GM19025 (cell line): ENCODE measurements around the gene CDC25C.
"Not testable (repeated sequence)": the region's sequence is repeated elsewhere in the genome, so short reads cannot be mapped to it uniquely, and the experiment has no call there.

Experiments
- ATAC-seq: cut with Tn5 transposase; IDR thresholded peaks from one replicate; pipeline ENCODE4 v1.9.1; 2021; ENCODE audit warnings: mild to moderate bottlenecking, low read depth, moderate library complexity; ENCODE audit not compliant: unreplicated experiment

The CDC25C gene

DNA sequence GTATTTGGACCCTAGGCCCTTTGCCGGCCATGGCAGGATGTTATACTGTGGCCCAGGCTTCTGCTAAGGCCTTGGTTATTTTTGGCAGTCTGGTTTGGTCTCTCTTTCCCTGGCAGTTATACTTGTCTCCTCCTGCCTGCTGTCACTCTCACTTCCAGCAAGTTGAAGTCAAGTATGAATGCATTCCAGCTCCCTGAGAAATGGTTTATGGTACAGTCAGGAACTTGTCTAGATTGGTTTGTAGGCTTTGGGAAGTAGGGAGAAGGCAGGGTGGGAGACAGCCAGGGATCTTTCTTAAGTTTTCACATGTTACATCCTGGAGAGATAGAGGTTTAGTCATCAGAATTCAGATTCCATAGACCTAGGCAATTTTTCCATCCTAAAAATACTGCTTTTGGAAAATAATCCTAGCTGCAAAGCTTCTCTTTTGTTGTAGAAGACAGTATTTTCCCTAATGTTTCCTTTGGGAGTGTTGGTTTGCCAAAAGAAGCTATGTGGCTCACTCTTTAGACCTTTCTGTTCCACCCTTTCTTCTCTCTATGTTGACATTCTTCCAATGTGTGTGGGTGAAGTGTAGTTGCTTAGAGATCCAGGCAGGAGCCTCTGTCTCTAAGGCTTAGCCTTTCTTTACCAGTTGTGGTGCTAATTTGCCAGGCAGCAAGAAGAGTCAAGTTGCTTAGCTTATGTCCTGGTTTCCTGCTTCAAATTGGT is 18.4 kb upstream of the CDC25C start:
- ATAC-seq: no peak

DNA sequence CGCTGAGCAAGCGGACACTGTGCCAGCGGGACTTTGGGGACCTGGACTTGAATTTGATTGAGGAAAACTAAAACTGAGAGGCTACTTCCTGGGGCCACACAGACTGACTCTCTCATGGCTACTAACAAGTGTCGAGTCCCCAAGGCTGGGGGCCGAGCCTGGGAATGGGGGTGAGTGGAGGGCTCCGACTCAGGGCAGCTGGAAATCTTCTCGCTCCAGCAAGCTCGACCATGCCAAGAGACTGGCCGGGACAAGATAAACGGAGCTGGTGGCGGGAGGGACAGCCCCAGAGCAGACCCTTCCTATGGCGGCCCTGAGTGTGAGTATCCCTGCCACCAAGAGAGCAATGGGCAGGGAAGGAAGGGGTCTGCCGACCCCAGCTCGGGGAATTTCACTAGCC is 15.3 kb upstream of the CDC25C start:
- ATAC-seq: no peak

DNA sequence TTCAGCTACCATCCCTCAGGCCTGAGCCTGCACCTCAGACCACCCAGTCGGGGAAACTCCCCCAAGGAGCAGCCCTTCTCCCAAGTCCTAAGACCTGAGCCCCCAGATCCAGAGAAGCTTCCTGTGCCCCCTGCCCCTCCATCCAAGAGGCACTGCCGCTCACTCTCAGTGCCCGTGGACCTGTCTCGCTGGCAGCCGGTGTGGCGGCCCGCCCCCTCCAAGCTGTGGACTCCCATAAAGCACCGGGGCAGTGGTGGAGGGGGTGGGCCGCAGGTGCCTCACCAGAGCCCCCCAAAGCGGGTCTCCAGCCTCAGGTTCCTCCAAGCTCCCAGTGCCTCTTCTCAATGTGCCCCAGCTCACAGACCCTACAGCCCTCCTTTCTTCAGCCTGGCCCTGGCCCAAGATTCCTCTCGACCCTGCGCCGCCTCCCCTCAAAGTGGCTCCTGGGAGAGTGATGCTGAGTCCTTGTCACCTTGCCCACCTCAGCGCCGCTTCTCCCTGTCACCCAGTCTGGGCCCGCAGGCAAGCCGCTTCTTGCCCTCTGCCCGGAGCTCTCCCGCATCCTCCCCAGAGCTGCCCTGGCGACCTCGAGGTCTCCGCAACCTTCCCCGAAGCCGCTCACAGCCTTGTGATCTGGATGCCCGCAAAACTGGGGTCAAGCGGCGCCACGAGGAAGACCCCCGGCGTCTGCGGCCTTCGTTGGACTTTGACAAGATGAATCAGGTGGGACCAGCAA is 13.5 kb upstream of the CDC25C start:
- ATAC-seq: no peak

DNA sequence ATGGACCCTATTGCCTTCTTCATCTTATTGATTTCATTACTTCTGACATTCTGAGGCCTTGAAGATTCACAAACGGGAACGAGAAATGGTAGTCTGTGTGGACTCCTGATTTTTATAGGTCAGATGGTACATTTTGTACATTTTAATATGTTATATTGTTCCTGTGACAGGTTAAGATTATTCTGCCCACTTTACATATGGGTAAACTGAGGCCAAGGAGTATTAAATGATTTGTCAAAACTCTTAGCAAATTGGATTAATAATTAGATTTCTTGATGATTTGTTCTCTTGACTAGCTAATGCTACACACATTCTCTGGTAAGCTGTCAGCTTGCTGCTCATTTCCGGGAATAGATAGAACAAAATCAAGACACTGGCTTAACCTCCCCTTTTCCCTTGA is 8.4 kb upstream of the CDC25C start:
- ATAC-seq: no peak

DNA sequence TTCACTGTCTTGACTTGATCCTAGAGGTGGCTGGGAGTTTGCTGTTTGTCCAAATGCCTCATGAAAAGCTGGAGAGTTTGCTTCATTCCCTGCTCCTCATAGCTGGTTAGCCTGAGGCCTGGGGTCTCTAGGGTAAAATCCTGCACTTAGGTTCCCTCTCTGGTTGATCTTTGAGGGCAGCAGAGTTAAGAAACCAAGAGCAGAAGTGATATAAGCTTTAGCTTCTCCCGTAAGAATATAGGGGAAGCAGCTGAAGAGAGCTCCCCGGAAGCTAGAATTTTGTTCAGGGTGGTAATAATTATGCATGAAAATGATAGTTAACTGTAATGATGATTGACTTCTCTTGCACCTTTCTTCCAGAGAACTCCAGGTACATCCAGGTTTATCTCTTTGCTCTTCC is 7.9 kb upstream of the CDC25C start:
- ATAC-seq: no peak

DNA sequence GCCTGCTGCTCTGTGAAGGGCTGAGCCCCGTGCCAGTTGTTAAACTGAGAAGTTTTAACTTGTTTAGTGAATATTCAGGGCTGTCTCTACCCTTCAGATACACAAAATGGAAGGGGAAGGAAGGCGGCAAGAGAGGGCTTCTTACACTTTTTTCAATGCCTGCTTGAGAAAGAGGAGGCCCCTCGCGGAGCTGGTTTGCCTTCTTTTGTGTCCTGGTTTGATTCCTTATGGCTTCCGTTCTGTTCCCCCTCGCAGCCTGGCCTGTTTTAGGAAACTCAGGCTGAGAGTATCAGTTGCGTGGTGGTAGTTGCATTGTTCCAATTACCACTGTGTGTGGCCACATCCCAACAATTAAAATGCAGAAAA is 7.5 kb upstream of the CDC25C start:
- no peak for ATAC-seq

DNA sequence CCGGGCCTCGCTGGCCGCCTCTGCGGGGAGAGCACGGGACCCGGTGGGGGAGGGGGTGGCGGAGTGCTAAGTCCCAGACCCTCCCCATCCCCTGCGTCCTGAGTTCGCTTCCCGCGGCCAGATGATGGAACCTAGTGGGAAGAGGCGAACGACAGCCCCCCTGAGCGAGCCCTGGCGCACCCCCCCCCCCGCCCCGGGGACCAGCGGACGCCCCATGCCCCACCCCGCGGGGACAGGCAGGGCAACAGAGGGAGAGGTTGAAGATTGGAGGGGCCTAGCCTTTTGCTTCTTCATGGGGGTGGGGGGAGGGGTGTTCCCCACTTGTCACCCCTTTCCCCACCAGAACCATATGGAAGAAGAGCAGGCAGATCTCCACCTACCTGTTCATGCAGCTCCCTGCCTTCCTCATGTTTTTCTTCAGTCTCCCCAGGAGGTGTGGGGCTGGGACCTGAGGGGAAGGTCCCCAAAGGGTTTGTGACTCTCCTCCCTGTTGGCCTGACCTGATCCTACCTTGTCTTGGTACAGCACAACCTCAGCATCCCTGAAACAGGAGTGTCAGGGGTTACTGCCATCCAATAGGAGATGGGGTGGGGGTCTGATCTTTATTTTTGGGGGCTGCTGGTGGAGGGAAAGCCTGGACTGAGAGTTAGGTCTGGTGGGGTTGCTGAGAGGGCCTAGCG is 6.9 kb upstream of the CDC25C start:
- ATAC-seq: no peak

DNA sequence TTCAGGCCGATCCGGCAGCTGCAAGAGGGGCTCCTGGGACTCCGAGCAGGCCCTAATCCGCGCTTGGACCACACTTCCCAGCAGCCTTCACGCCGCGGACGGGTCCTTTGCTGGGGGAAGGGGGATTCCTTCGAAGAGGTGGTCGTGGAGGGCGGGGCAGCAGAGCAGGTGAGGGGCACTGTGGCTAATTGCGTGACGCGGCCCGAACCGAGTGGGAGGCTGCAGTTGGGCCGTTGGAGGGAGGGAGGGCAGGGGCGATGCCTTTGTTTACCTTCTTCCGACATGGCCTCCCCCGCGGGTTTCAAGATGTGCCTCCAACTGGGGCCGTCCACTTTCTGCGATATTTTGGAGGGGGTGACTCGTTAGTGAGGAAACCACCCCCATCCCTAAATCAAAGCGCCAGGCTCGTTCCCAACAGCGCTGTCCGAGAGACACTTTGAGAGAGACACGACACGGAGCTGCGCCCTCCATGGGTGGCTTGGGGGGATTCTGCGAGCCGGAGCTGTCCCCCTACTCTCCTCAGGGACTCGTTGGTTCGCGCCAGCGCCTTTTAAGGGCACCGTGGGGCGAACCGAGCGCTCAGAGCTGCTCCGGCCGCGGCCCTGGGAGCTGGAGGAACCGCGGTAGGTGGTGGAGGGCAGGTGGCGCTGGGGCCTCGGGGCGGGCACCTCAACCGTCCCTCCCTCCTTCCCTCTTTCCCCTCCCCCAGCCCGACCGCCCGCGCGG is 6.2 kb upstream of the CDC25C start, which contains the start of gene FAM53C:
Gene FAM53C (plus strand): TSS at position 582 of the 726 bp plus-strand sequence. CDS start 3,070 bp downstream, outside the sequence.
- peak; percentile 83 for ATAC-seq

DNA sequence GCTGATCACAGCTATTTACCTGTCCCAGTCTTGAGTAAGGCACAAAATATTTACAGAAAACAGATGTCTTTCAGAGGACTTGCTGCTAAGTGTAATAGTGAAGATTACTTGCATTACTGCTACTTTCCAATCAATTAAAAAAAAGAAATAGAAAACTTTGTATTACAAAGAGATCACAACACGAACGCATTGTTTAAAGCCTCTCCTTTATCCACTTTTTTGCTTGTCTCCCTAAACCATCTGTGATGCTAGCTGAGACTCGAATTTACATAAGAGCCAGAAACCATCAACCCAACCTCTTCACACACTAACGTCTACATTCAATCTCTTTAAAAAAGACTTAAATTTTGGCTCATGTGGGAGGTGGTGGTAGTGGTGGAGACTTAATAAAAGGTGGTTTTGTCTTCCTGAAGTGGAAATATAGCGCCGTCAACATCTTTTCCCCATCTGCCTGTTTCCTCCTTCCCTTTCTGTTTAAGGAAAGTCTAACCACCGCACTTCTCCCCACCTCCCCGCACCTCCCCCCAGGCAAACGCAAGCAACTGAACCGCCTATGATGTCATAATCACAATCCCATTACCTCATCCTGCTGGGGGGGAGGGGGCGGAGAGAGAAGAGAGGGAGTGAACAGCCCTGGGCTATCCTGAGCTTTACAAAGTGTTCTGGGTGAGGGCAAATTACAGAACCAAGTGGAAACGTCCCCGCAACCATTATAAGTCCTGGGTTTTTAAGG is 5.5 kb upstream of the CDC25C start:
- peak; percentile 7 for ATAC-seq

DNA sequence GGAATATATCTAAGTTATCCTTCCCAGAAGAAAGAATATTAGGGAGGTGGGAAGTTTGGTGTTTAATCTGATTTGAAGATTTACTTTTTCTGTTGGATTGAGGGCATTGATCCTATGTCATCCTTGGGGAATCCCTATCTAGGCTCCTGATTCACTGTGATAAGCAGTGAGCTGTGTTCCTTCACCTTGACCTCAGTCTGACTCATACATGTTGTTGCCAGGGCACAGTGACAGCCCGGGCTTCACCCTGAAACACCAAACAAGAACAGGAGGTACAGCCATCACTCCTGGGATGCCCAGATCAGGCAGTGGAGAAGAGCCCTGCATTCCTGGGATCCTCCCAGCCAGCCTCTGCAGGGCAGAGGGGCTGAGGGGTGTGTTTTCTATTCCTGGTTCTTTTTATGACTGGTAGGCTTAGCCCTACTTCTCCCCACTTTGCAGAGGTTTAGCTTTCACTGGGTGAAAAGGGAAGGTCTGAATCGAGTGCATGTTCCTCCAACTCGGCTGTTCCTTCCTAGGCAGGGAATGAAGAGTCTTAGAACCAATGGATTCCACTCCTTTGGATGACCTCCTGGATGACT is 3.4 kb upstream of the CDC25C start:
- ATAC-seq: no peak

DNA sequence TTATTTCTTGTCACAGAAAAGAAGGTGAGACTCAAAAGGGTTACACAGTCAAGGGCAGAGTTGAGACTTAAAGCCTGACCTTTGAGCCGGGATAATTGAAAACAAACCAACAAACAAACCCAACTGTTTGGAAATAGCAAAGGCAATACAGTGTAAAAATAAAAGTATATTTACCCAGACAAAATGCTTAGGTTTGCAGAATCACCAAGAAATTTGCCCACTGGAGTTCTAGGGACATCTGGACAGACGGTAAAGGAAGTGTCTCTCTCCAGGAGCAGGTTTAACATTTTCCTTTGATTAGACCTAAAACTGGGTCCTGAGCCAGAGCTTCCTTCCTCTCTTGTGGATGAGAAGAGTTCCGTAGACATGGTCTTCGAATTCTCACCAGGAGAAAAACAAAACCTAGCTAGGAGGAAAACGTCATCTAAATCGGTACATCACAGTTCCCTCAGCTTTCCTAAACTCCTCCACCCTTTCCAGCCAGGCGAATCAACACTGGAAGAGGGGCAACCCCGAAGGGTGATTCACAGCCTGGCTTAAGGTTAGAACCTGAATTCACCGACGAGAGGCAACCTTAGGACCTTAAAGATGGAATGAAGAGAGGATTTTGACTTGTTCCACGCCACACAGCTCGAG is 673 bp downstream of the CDC25C start:
- no peak for ATAC-seq

DNA sequence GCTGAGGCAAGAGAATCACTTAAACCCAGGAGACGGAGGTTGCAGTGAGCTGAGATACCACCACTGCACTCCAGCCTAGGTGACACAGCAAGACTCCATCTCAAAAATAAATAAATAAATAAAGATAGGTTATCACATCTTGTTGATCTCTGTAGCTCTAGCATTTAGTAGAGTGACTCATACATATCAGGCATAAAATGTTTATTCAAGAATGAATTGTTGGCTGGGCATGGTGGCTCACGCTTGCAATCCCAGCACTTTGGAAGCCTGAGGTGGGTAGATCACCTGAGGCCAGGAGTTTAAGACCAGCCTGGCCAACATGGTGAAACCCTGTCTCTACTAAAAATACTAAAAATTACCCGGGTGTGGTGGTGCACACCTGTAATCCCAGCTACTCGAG is 13.4 kb downstream of the CDC25C start:
- ATAC-seq: not testable (repeated sequence)

DNA sequence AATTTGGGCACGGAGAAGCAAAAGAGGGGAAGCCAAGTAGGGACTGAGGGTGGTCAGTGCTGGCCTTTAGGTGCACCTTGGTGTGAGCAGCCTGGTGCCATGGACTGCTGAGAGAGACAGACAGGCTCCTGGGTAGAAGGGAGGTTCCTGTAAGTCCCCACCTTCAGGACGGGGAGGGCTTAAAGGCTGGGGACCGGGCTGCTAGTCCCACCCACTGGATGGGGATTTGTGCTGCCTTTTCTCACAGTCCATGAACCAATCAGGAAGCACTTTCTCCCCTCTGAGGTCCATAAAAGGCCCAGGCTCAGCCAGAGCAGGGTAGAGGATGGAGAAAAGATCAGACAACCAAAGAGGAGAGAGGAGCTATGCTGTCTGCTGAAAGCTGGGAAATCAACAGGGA is 15.2 kb downstream of the CDC25C start:
- no peak for ATAC-seq

DNA sequence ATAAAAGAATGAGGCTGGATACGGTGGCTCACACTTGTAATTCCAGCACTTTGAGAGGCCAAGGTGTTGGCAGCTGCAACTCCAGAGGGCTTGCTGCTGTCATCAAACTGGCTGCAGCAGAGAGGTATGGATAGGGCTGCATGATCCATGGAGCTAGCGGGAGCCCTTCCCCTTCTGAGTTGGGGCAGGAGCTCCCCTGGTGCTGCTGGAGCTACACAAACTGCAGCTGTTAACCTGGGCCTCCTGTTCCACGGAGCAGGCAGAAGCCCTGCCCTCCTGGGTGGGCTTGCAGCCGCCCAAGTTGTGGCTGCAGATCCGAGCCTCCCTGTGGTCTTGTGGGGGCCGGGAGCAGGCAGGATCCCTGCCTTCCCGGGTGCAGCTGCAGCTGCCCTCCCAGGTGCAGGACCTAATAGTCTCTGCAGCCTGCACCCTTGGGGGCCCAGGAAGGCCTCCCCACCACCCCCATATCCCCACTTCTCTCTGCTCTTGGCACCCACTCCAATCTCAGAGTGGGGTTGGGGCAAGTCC is 15.8 kb downstream of the CDC25C start:
- ATAC-seq: no peak

DNA sequence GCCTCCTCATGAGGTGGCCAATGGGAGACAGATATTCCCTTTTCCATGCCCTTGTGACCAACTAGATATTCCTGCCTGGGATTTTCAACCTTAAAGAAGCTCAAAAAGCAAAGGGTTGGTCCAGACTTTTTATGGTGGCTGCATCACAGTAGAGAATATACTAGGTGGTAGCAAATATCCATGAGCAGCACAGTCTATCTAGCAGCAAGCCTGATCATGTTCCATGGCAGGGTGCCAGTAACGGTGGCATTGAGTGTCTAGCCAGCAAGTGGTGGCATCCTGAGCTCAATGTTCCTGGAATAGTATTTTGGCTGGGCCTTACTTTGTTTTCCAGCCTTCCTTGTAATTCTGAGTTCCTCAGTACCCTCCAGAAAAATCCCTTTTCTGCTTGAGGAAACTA is 25.8 kb downstream of the CDC25C start:
- ATAC-seq: no peak

DNA sequence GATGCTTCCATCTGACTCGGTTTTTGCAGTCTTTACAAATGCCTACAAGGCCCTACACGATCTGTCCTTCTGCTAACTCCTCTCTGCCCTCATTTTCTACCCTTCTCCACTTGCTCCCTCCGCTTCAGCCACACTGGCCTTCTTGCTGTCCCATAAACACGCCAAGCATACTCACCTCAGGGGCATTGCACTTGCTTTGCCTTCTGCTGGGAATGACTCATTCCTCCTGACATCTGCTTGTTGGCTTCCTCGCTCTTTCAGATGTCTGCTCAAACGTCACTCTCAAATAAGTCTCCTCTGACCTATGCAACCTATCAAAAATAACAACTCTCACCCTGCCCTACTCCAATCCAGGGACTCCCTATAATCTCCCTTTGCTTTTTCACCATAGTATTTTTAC is 28.2 kb downstream of the CDC25C start:
- ATAC-seq: no peak

DNA sequence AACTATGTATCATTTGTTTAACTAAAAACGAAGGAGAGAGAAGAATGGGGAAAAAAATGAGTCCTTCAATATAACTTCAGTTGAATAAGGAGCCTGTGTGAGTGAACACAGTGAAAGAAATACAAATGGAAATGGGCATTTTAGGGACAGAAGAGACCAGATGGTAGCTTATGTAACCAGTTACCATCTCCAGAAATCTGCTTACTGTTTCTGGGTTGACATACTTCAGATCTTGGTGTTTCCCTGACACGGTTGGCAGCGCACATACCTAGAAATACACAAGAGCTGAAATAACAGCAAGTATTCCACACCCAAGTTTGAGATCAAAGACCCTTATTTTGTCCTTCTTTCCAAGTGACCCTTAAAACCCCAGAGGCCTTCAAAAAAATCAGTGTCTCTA is 42.3 kb downstream of the CDC25C start:
- ATAC-seq: no peak

DNA sequence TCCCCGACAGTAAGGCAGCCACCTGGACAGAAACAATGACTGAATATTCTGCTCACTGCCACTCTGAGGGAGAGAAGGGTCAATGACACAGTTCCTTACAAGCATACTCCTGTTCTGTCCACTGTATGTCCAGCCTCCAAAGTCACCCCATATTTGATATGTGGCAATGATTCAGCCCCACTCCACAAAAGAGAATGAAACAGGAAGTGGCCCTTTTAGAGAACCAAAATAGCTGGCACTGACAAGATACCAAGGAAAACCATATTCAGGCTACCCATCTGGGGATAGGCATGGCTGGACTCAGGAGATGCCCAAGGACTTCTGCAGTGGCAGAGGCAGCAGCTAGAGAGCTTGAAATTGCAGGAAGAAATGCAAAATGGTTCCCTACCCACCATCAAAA is 44.4 kb downstream of the CDC25C start:
- no peak for ATAC-seq
